GM23248 (cell line): ENCODE measurements around the gene RXRA.

Experiments used
- EZH2 ChIP-seq: fragments of 200-600 bp; sonication (generic); IDR thresholded peaks from 2 replicates; pipeline ENCODE4 v1.6.1; 2018; ENCODE audit warnings: antibody characterized with exemption, mild to moderate bottlenecking; ENCODE audit not compliant: insufficient read depth, poor library complexity, severe bottlenecking
- EZH2phosphoT487 ChIP-seq: fragments of 200-600 bp; sonication (generic); IDR thresholded peaks from 2 replicates; pipeline ENCODE4 v1.6.1; 2018; ENCODE audit warnings: antibody characterized with exemption, moderate library complexity, mild to moderate bottlenecking, low read depth; ENCODE audit not compliant: insufficient read depth

DNA sequence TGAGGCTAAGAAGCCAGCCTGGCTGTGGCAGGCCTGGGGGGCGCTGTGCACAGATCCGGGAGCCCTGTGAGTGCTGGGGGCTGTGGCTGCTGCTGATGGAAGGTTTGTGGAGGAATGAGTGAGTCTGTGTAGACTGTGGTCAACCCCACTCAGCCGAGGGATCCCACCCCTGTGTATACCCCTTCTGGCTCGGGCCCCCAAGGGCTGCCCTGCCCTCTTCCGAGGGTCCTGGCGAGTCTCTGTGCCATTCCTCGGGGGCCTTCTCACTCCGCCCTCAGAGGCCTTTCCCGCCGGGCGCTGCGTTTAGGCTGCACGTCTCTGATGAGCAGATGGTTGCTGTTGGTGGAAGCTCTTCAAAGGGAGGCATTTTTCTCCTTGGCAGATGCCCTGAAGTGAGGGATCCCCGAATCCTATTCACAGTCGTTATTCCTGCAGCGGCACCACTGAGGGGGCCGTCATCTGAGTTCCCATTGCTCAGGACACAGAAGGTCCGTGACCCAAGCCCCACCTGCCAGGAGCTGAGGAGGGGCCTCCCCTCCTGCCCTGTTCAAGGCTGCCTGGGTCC, 94.1 kb downstream of the RXRA start:
- TF ChIP-seq EZH2: no peak
- no peak for TF ChIP-seq EZH2phosphoT487
